T-helper 2 cell treated with Interferon-gamma antibody and Interleukin-4, amounts not matched to agents 5 μg/mL and 100 μg/mL, for 36 hours (primary cell): Measurements from ENCODE around the gene CETN2.
"Not testable (repeated sequence)": the region's sequence is repeated elsewhere in the genome, so short reads cannot be mapped to it uniquely, and the experiment has no call there.

Experiments
- DNase-seq: peaks from one replicate; pipeline ENCODE4 v3.0.0; 2021; ENCODE audit warnings: low spot score
- H3K27ac Mint-ChIP-seq: one replicate; pipeline ENCODE4 v1.8.0; 2021; ENCODE audit warnings: mild to moderate bottlenecking, mixed read lengths
- H3K27me3 Mint-ChIP-seq: one replicate; pipeline ENCODE4 v1.8.0; 2021; ENCODE audit warnings: low read depth, mixed read lengths
- H3K36me3 Mint-ChIP-seq: one replicate; pipeline ENCODE4 v1.8.0; 2021; ENCODE audit warnings: low read depth, mixed read lengths
- H3K4me1 Mint-ChIP-seq: one replicate; pipeline ENCODE4 v1.8.0; 2021; ENCODE audit warnings: low read depth, mixed read lengths
- H3K4me3 Mint-ChIP-seq: one replicate; pipeline ENCODE4 v1.8.0; 2022; ENCODE audit warnings: mild to moderate bottlenecking, moderate library complexity, mixed read lengths
- H3K9me3 Mint-ChIP-seq: one replicate; pipeline ENCODE4 v1.8.0; 2021; ENCODE audit warnings: mixed read lengths

The CETN2 gene

GRCh38 chrX:152847281-152847680, 16.7 kb upstream of the CETN2 start:
- Mint-ChIP-seq H3K27ac (no peak overlapping the region), H3K4me3 (no peak overlapping the region), H3K4me1 (peaks cover 7% of the 10 kb centered on the region), H3K36me3 (peaks cover 24% of the 10 kb centered on the region), H3K27me3 (no peaks in the 10 kb centered on the region), H3K9me3 (no peaks in the 10 kb centered on the region)
- DNase-seq = no peak

DNA sequence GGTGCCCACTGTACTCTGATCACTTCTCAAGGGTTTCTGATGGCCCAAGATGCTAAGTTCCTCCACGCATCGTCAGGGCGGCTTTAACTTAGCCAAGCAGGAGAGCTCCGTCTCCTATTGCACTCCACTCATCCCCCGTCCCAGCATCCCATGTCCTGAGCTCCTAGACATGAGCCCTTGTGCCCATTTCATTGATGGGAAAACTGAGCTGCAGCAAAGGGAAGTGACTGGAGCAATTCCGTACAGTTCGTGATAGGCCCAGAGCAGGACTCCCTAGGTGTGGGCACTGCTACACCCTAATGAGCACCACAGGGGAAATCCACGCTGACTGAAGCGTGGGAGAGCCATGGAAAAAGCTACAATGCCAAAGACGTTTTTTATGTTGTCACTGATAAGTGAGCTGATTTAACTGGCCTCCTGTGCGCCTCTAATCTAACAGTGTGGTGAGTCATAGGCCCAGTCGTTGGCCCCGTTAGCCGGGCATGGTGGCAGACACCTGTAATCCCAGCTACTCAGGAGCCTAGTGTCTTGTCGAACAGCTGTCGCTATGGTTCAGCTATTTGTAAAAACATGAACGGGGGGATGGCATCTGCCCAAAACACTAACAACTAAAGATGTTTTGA, 15.2 kb upstream of the CETN2 start:
- Mint-ChIP-seq H3K4me3 (no peak overlapping the region), H3K36me3 (peaks cover 11% of the 10 kb centered on the region), H3K27me3 (no peaks in the 10 kb centered on the region), H3K4me1 (peaks cover 1% of the 10 kb centered on the region), H3K27ac (no peak overlapping the region), H3K9me3 (no peaks in the 10 kb centered on the region)
- DNase-seq = no peak

- no peaks in the 10 kb centered on the region for H3K4me1 Mint-ChIP-seq
- DNase-seq = no peak
- no peaks in the 10 kb centered on the region for H3K27me3 Mint-ChIP-seq
- H3K36me3 Mint-ChIP-seq = peaks cover 9% of the 10 kb centered on the region
- H3K27ac Mint-ChIP-seq = no peak overlapping the region
- H3K9me3 Mint-ChIP-seq = no peaks in the 10 kb centered on the region
- H3K4me3 Mint-ChIP-seq = no peak overlapping the region
Observed at GRCh38 chrX:152844256-152844655, 13.7 kb upstream of the CETN2 start.

DNA sequence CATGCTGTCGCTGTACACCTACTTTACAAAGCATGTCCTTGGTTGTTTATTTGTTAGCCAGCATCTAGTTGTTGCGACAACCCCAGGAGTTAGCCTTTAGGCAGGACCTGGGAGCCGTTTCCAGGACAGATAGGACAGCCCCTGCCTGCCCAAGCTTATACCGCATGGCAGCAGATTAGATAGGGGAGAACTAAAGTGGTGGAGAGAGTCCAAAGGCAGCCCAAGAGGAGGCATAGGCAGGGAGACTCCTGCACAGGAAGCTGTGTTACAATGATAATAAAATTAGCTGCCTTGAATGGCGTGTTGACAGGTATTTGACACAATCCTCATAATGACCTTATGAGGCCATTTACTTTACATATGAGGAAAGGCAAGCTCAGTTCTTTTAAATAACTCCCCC, 13.3 kb upstream of the CETN2 start:
- H3K27me3 Mint-ChIP-seq = no peaks in the 10 kb centered on the region
- no peak for DNase-seq
- no peak overlapping the region for H3K4me3 Mint-ChIP-seq
- no peak overlapping the region for H3K27ac Mint-ChIP-seq
- H3K36me3 Mint-ChIP-seq = peaks cover 7% of the 10 kb centered on the region
- no peaks in the 10 kb centered on the region for H3K4me1 Mint-ChIP-seq
- H3K9me3 Mint-ChIP-seq = no peaks in the 10 kb centered on the region

DNA sequence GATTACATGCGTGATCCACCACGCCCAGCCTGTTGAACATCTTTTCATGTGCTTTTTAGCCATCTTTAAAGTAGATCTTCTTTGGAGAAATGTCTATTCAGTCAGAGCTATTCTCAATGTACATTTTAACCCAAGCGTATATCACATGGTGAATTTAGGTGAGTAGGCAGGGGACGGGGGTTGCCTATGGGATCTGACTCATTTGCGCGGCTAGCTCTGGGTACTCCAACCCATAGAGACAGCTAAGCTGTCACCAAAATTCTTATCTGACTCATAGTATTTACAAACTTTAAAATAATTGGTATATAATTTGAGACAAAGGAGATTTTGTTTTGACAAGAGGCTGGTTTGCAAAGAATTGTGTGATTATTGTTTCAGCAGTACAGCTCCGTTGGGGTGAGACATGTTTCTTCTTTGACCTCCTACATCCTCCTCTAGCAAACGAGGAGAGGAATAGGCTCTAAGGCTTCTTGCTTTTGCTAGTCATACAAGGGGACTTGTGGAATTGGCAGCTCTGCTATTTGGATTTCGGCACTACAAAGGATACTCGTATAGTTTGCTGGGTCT, 12.3 kb upstream of the CETN2 start:
- Mint-ChIP-seq H3K27me3 (no peaks in the 10 kb centered on the region), H3K9me3 (no peaks in the 10 kb centered on the region), H3K4me1 (peaks cover 3% of the 10 kb centered on the region), H3K36me3 (no peaks in the 10 kb centered on the region), H3K4me3 (no peak overlapping the region), H3K27ac (no peak overlapping the region)
- DNase-seq = no peak

GRCh38 chrX:152835470-152835869, 4.9 kb upstream of the CETN2 start:
- peaks cover 19% of the 10 kb centered on the region for H3K4me1 Mint-ChIP-seq

GRCh38 chrX:152833378-152833777, 2.8 kb upstream of the CETN2 start:
- Mint-ChIP-seq H3K4me3 (no peak overlapping the region), H3K4me1 (peaks cover 21% of the 10 kb centered on the region), H3K9me3 (no peaks in the 10 kb centered on the region), H3K27ac (no peak overlapping the region), H3K27me3 (no peaks in the 10 kb centered on the region), H3K36me3 (peaks cover 27% of the 10 kb centered on the region)
- DNase-seq = no peak

More at GRCh38 chrX:152835470-152835869, 4.9 kb upstream of the CETN2 start:
- H3K27me3 Mint-ChIP-seq, H3K27ac Mint-ChIP-seq, DNase-seq, H3K9me3 Mint-ChIP-seq, H3K4me3 Mint-ChIP-seq: not testable (repeated sequence)
- H3K36me3 Mint-ChIP-seq = peaks cover 27% of the 10 kb centered on the region

DNA sequence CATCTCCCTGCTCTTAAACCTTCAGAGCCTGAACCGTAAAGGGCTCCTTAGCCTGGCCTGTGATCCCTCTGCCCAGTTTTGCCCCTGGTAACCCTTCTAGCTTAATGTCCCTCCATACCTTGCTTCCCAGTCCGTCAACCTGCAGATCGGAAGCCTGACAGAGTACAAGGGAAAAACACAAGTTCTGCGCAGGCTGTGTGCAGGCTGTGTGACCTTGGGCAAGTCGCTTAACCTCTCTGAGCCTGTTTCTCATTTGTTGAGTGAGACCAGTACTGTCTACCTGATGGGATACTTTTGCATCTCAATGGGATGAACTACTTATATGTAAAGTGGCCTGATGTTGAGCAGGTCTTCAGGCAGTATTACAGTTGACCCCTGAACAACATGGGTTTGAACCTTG, 2.0 kb upstream of the CETN2 start:
- DNase-seq = no peak
- Mint-ChIP-seq H3K27ac (peak overlapping the region; percentile 33), H3K4me3 (peak overlapping the region; percentile 94), H3K27me3 (no peaks in the 10 kb centered on the region), H3K9me3 (no peaks in the 10 kb centered on the region), H3K4me1 (peaks cover 18% of the 10 kb centered on the region), H3K36me3 (peaks cover 27% of the 10 kb centered on the region)

GRCh38 chrX:152831391-152831790, 834 bp upstream of the CETN2 start:
- no peak for DNase-seq
- peaks cover 18% of the 10 kb centered on the region for H3K4me1 Mint-ChIP-seq
- peaks cover 20% of the 10 kb centered on the region for H3K36me3 Mint-ChIP-seq
- no peaks in the 10 kb centered on the region for H3K9me3 Mint-ChIP-seq
- peak overlapping the region; percentile 95 for H3K27ac Mint-ChIP-seq
- no peaks in the 10 kb centered on the region for H3K27me3 Mint-ChIP-seq
- peak overlapping the region; percentile 94 for H3K4me3 Mint-ChIP-seq

- H3K27ac Mint-ChIP-seq = no peak overlapping the region
- DNase-seq = no peak
- no peaks in the 10 kb centered on the region for H3K9me3 Mint-ChIP-seq
- peaks cover 4% of the 10 kb centered on the region for H3K4me1 Mint-ChIP-seq
- H3K4me3 Mint-ChIP-seq = no peak overlapping the region
- H3K36me3 Mint-ChIP-seq = no peaks in the 10 kb centered on the region
- H3K27me3 Mint-ChIP-seq = peaks cover 3% of the 10 kb centered on the region
Observed at GRCh38 chrX:152824841-152825374, 5.6 kb downstream of the CETN2 start.

- Mint-ChIP-seq H3K27me3 (peaks cover 3% of the 10 kb centered on the region), H3K27ac (no peak overlapping the region), H3K4me3 (no peak overlapping the region), H3K4me1 (peaks cover 1% of the 10 kb centered on the region), H3K36me3 (no peaks in the 10 kb centered on the region), H3K9me3 (no peaks in the 10 kb centered on the region)
- no peak for DNase-seq
Observed at GRCh38 chrX:152823657-152824056, 6.9 kb downstream of the CETN2 start.

DNA sequence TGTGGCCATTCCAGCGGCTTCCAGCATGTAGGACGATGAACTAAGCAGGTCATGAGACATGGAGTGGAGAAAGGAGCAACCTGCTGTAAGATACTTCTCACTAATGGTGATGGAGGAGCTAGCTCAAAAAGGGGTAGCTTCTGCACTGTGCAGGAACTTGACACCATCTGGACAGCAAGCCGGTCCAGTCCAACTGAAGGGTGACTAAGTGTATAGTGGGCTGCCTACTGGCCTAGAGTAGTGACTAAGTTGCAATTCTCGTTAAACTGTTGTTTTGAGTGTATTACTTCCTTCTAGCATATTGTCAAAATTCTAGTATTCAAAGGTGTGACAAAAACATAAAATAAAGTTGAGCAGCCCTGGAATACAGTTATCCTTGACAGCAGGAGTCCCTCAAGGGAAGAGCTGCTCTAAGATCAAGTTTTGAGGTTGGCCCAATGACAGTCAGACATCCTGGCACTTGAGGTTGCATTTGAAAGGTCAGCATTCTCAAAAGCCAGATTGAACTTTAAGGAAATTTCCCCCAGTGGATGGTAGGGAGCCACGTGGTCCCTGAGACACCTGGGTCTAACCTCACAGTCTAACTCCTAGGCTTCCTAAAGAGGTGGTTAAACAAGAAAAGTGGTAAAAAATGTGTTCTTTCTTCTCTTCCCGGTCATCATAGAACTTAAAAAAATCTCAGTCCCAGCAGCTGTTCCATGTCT, 8.0 kb downstream of the CETN2 start:
- H3K36me3 Mint-ChIP-seq = no peaks in the 10 kb centered on the region
- H3K27ac Mint-ChIP-seq = no peak overlapping the region
- H3K4me1 Mint-ChIP-seq = peaks cover 1% of the 10 kb centered on the region
- no peak for DNase-seq
- no peak overlapping the region for H3K4me3 Mint-ChIP-seq
- no peaks in the 10 kb centered on the region for H3K9me3 Mint-ChIP-seq
- H3K27me3 Mint-ChIP-seq = peaks cover 3% of the 10 kb centered on the region

DNA sequence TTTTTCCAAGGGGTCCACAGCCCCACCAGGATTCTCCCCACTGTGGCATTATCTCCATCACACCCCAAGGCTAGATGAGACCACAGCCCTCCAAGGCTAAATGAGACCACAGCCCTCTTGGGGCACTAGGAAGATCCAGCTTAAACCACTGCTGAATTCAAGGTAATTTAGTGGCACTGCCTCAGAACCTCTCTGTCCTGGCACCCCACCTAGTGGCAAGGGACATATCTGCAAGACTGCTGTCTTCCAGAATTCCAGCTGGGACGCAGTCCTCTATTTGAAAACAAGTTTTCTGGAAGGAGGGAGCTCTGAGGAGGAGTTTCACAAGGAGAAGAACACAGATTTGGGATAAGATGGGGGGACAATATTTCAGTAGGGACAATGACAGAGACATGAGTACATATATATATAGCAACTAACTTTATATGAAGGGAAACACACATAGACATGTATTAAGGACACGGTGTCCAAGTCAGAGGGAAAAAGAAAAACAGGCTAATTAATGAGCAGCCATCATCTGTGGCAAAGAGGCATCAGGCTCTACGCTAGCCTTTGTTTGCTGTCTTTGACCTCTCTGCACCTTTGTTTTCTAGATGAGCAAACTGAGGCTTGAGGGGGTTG, 9.3 kb downstream of the CETN2 start:
- Mint-ChIP-seq H3K4me1 (peaks cover 1% of the 10 kb centered on the region), H3K27me3 (peaks cover 6% of the 10 kb centered on the region), H3K4me3 (no peak overlapping the region), H3K36me3 (no peaks in the 10 kb centered on the region), H3K27ac (no peak overlapping the region), H3K9me3 (no peaks in the 10 kb centered on the region)
- no peak for DNase-seq

DNA sequence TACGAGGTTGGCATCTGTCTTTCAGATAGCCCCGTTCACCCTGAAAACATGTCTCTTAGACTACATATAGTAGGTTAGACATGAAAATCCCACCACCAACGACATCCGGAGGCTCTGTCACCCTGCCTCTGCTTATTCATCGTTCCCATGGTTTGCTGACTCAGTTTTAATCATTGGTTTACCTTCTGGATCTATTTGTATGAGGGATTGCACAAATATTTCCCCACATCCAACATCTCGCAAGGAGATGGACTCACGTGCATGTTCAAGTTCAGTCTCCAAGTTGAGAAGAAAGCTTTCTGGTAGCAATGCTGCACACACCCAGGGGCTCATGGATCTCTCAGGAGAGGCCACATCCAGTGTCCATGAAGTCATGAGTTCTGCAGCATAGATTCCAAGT, 10.8 kb downstream of the CETN2 start:
- no peak for DNase-seq
- Mint-ChIP-seq H3K9me3 (no peaks in the 10 kb centered on the region), H3K27ac (no peak overlapping the region), H3K36me3 (no peaks in the 10 kb centered on the region), H3K27me3 (peaks cover 6% of the 10 kb centered on the region), H3K4me3 (no peak overlapping the region), H3K4me1 (peaks cover 1% of the 10 kb centered on the region)
